D721Med (cell line): Measurements from ENCODE around the gene DNAJC18.

ENCODE experiments used
- DNase-seq: peaks from one replicate; pipeline ENCODE4 v3.0.0; 2011; ENCODE audit warnings: low spot score; ENCODE audit not compliant: insufficient read length
- FAIRE-seq: peaks from 2 replicates; lab custom pipeline; 2011; peaks lifted over from hg19 to GRCh38; lab: Jason Lieb, UNC
- CTCF ChIP-seq: IDR thresholded peaks from 2 replicates; pipeline ENCODE4 v1.5.1; 2012; ENCODE audit warnings: mild to moderate bottlenecking, control low read depth; ENCODE audit not compliant: insufficient read depth; ENCODE audit errors: missing control alignments

DNAJC18 gene

GRCh38 chr5:139377226-139377625, 62.1 kb downstream of the DNAJC18 start:
- no peak for TF ChIP-seq CTCF
- DNase-seq, result no peak
- FAIRE-seq, result no peak

GRCh38 chr5:139376364-139376763, 63.0 kb downstream of the DNAJC18 start:
- DNase-seq, result no peak
- no peak for TF ChIP-seq CTCF
- no peak for FAIRE-seq

GRCh38 chr5:139374909-139375308, 64.4 kb downstream of the DNAJC18 start:
- no peak for TF ChIP-seq CTCF
- FAIRE-seq (no peak), DNase-seq (no peak)

GRCh38 chr5:139371482-139372435, 67.6 kb downstream of the DNAJC18 start:
- FAIRE-seq (no peak), DNase-seq (no peak)
- TF ChIP-seq CTCF, result no peak

- FAIRE-seq, result no peak
- no peak for TF ChIP-seq CTCF
Observed at GRCh38 chr5:139369181-139369580, 70.1 kb downstream of the DNAJC18 start.

GRCh38 chr5:139368613-139369012, 70.7 kb downstream of the DNAJC18 start:
- peak; percentile 17 for TF ChIP-seq CTCF
- no peak for FAIRE-seq
- no peak for DNase-seq

More at GRCh38 chr5:139369181-139369580, 70.1 kb downstream of the DNAJC18 start:
- no peak for DNase-seq

GRCh38 chr5:139364466-139364865, 74.9 kb downstream of the DNAJC18 start:
- FAIRE-seq, result no peak
- no peak for DNase-seq
- no peak for TF ChIP-seq CTCF
